Endothelial cell of umbilical vein (primary cell): ENCODE data around the gene TMEM270. TPM values are rescaled to one million over a fixed set of nuclear protein-coding genes. Genes with fewer than 3 reads are reported as not detected.

ENCODE experiments used
- BruUV-seq: library from RNA; stranded (reverse); fragments of 400-500 nt; replicated peaks from 2 replicates; lab custom pipeline; 2021; lab: Mats Ljungman, UMichigan
- CTCF ChIA-PET: fragments of 300-600, 350-600 bp; sonication (Branson Sonifier 250); formaldehyde crosslinking; loops from one replicate; lab custom pipeline; 2021; ENCODE audit warnings: antibody characterized with exemption, inconsistent platforms; lab: Charles Lee
- POLR2A ChIA-PET: fragments of 300-600, 350-600 bp; sonication (Branson Sonifier 250); formaldehyde crosslinking; loops from one replicate; lab custom pipeline; 2021; ENCODE audit warnings: antibody characterized with exemption, inconsistent platforms; lab: Charles Lee
- DNase-seq: peaks from one replicate; pipeline ENCODE4 v3.0.0-alpha.2; 2011; ENCODE audit warnings: low read depth, low spot score
- FAIRE-seq: peaks from 2 replicates; lab custom pipeline; 2011; peaks lifted over from hg19 to GRCh38; lab: Jason Lieb, UNC
- H2AFZ ChIP-seq: 2 replicates; pipeline ENCODE4 v1.6.0; 2012; ENCODE audit warnings: low read depth, low read length, control low read depth, inconsistent platforms
- H3K27ac ChIP-seq: 2 replicates; pipeline ENCODE4 v1.5.1; 2011; ENCODE audit warnings: low read depth, mild to moderate bottlenecking, control low read depth, low read length, moderate library complexity; ENCODE audit not compliant: insufficient read depth
- H3K27me3 ChIP-seq, 2 experiments: 2 replicates each; pipeline versions ENCODE4 v1.6.0 to v1.6.1; 2011; ENCODE audit warnings: low read length in 2 of 2, mixed read lengths in 1 of 2; ENCODE audit not compliant: control insufficient read depth in 2 of 2, insufficient read depth in 2 of 2
- H3K36me3 ChIP-seq, 2 experiments: 2 replicates in 1 of 2; 3 replicates in 1 of 2; pipeline ENCODE4 v1.5.1; 2011; ENCODE audit warnings: low read length in 2 of 2, mild to moderate bottlenecking in 1 of 2, moderate library complexity in 1 of 2; ENCODE audit not compliant: control insufficient read depth in 2 of 2, insufficient read depth in 2 of 2; ENCODE audit errors: extremely low read depth in 1 of 2
- H3K4me1 ChIP-seq: 3 replicates; pipeline ENCODE4 v1.5.1; 2011; ENCODE audit warnings: mild to moderate bottlenecking, low read length; ENCODE audit not compliant: control insufficient read depth, insufficient read depth; ENCODE audit errors: extremely low read depth
- H3K4me2 ChIP-seq: 2 replicates; pipeline ENCODE4 v1.6.1; 2011; ENCODE audit warnings: low read length, control low read depth, mixed read lengths; ENCODE audit not compliant: insufficient read depth
- H3K4me3 ChIP-seq, 3 experiments: fragments of 200-600 bp in 1 of 3; sonication (generic), shearing (Covaris generic) in 1 of 3; replicated peaks in 1 of 3; 2 replicates each; pipeline ENCODE4 v1.5.1; 2011 to 2016; ENCODE audit warnings: control low read depth in 3 of 3, low read length in 3 of 3, mild to moderate bottlenecking in 2 of 3, inconsistent platforms in 1 of 3, low read depth in 1 of 3, moderate library complexity in 1 of 3; ENCODE audit not compliant: insufficient read depth in 1 of 3
- H3K79me2 ChIP-seq: 2 replicates; pipeline ENCODE4 v1.6.0; 2012; ENCODE audit warnings: low read length, inconsistent platforms; ENCODE audit not compliant: control insufficient read depth, insufficient read depth
- H3K9ac ChIP-seq: replicated peaks from 2 replicates; pipeline ENCODE3; 2011; ENCODE audit warnings: low read length, control low read depth; ENCODE audit not compliant: insufficient read depth; ENCODE audit errors: extremely low read depth
- H3K9me1 ChIP-seq: replicated peaks from 3 replicates; pipeline ENCODE4 v1.6.0; 2011; ENCODE audit warnings: mild to moderate bottlenecking, low read length; ENCODE audit not compliant: control insufficient read depth, insufficient read depth; ENCODE audit errors: extremely low read depth
- H3K9me3 ChIP-seq: replicated peaks from 2 replicates; pipeline ENCODE4 v1.5.1; 2012; ENCODE audit warnings: low read length, inconsistent platforms; ENCODE audit not compliant: control insufficient read depth, insufficient read depth
- H4K20me1 ChIP-seq: replicated peaks from 2 replicates; pipeline ENCODE3; 2011; ENCODE audit warnings: mild to moderate bottlenecking, low read length; ENCODE audit not compliant: control insufficient read depth, insufficient read depth; ENCODE audit errors: extremely low read depth
- FOS ChIP-seq: IDR thresholded peaks from 2 replicates; pipeline ENCODE4 v1.6.1; 2011; ENCODE audit warnings: mild to moderate bottlenecking, low read length, moderate library complexity, borderline replicate concordance; ENCODE audit not compliant: insufficient read depth
- GATA2 ChIP-seq: IDR thresholded peaks from 2 replicates; pipeline ENCODE4 v1.7.0; 2011; ENCODE audit warnings: low read depth, mild to moderate bottlenecking, moderate library complexity, mixed read lengths, low read length; ENCODE audit not compliant: insufficient read length, insufficient read depth
- JUN ChIP-seq: IDR thresholded peaks from 2 replicates; pipeline ENCODE4 v1.6.1; 2011; ENCODE audit warnings: borderline replicate concordance, low read depth; ENCODE audit not compliant: insufficient read length, insufficient read depth
- MYC ChIP-seq: IDR thresholded peaks from one replicate; pipeline ENCODE4 v1.6.1; 2011; ENCODE audit warnings: mild to moderate bottlenecking, low read depth, low read length
- dilution Hi-C: fragments of 300-500 bp; cut with MboI; formaldehyde crosslinking; loops from one replicate; pipeline ENCODE4 v1.15.0; 2019; ENCODE audit warnings: low sequenced_read_pairs; ENCODE audit not compliant: extremely low pct_ligation_motif_present
- intact Hi-C: fragments of 100-400 bp; cut with micrococcal nuclease; formaldehyde crosslinking; loops from one replicate; pipeline ENCODE4 v1.10.0; 2022
- polyA plus RNA-seq, 4 experiments: library from polyadenylated mRNA; depleted of rRNA in 3 of 4; stranded (reverse) in 3 of 4; unstranded in 1 of 4; fragments of >200 nt; gene quantifications; 2 replicates each; pipeline versions ENCODE4 v1.2.1 to v1.2.3, GENCODE V29; 2011 to 2012; ENCODE audit warnings: missing spikeins in 1 of 4
- total RNA-seq: library from RNA; stranded (reverse); gene quantifications from 2 replicates; pipeline ENCODE4 v1.2.3, GENCODE V29; 2021
- TF ChIP-seq, protein P1 (sequence below): IDR thresholded peaks from 2 replicates; pipeline ENCODE4 v1.6.1; 2011; ENCODE audit not compliant: insufficient read depth, insufficient read length

Gene TMEM270
- total and polyA plus RNA-seq, 2 donors (not counting 3 experiments of a cell fraction or from before 2014, with no cell fraction given): not detected

DNA sequence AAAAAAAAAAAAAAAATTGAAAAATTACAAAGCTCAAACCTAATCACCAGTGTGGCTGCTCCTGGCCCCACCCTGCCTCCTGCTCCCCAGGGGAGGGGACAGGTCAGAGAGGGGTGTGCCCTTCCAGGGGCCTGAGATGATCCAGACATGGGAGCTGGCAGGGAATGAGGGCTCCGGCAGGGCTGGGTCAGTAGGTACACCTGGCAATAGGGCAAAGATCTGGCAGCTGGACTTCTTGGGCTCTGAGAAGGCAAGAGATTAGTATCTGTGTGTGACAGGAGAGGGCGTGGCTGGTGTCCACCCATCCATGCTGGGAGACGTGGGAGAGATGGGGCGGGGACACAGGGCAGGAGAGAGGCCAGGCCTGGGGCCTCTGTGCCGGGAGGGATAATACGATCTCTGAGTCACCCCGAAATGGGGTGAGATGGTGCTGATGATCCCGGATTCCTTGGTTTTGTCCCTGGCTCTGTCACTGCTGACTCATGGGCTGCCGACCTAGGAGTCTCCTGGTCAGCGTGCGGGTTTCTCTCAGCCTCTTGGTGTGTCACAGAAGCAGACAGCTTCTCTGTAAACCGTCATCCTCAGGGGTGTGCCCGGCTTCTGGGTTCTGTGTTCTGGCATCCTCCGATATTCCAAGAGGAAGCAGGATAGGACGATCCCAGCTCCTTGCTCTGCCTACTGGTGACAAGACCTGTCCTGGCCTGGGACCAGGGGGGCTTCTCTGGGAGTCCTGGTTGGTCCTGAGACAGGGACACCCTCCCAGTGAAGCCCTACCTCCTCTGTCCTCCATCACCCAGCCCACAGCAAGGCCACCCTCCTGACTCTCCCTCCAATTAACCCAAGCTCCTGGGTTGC, 38.4 kb upstream of the TMEM270 start:
- intact Hi-C loops: no loop called here
- H3K36me3 ChIP-seq: no peaks in the 10 kb centered on the region
- dilution Hi-C loops: no loop called here

DNA sequence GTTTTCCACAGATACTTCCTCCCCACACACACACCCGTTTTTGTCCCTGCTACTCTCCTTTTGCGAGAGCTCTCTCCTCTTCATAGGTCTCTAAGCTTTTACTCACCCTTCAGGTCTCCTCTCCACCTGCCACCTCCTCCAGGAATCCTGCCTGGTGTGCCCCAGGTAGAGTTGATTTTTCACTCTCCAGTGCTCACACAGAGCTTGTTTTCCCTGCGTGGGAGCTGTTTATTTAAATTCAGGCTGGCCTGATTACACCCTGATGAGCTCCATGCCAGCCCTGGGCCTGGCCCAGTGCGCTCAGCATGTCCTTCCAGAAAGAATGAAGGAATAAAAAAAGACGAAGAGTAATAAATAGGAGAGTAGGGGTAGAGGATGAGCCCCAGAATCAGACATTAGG, 37.7 kb upstream of the TMEM270 start:
- intact Hi-C loops (no loop called here), dilution Hi-C loops (no loop called here)
- Histone ChIP-seq H3K9me1 (no peaks in the 10 kb centered on the region), H3K4me1 (peaks cover 5% of the 10 kb centered on the region), H3K9ac (no peak overlapping the region), H3K27ac (no peak overlapping the region), H3K79me2 (no peaks in the 10 kb centered on the region), H4K20me1 (no peaks in the 10 kb centered on the region), H3K9me3 (no peaks in the 10 kb centered on the region), H2AFZ (no peak overlapping the region), H3K4me3 (no peak overlapping the region), H3K4me2 (no peak overlapping the region), H3K36me3 (no peaks in the 10 kb centered on the region), H3K27me3 (no peaks in the 10 kb centered on the region)
- DNase-seq: no peak
- FAIRE-seq: no peak
- POLR2A ChIA-PET: no interaction called here
- BruUV-seq: no TSS peak
- TF ChIP-seq GATA2: no peak
- TF ChIP-seq FOS: no peak
- TF ChIP-seq MYC: no peak
- no peak for TF ChIP-seq JUN
- CTCF ChIA-PET: interaction anchor here (0.6 to 1.8 kb wide), 7 partner anchors 11 to 52 kb away, joined by 3 to 9 read pairs (median 4); no protein-coding TSS in a partner anchor

More for the DNA sequence above, 38.4 kb upstream of the TMEM270 start:
- H3K79me2 ChIP-seq: no peaks in the 10 kb centered on the region
- H3K9ac ChIP-seq: no peak overlapping the region
- no TSS peak for BruUV-seq
- no peaks in the 10 kb centered on the region for H3K27me3 ChIP-seq
- no peaks in the 10 kb centered on the region for H4K20me1 ChIP-seq
- DNase-seq: no peak
- FAIRE-seq: peak; percentile 42
- ChIA-PET CTCF (interaction anchor here (0.8 to 1.8 kb wide), 7 partner anchors 10 to 34 kb away, joined by 3 to 9 read pairs (median 3); no protein-coding TSS in a partner anchor), POLR2A (no interaction called here)
- H3K4me3 ChIP-seq: no peak overlapping the region
- no peak overlapping the region for H3K4me2 ChIP-seq
- H3K9me3 ChIP-seq: no peaks in the 10 kb centered on the region
- no peaks in the 10 kb centered on the region for H3K9me1 ChIP-seq
- peak overlapping the region; percentile 17 for H2AFZ ChIP-seq
- peaks cover 2% of the 10 kb centered on the region for H3K4me1 ChIP-seq
- H3K27ac ChIP-seq: no peak overlapping the region
- TF ChIP-seq, protein P1, sequence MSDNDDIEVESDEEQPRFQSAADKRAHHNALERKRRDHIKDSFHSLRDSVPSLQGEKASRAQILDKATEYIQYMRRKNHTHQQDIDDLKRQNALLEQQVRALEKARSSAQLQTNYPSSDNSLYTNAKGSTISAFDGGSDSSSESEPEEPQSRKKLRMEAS: no peak
- peak; percentile 17 for TF ChIP-seq FOS
